ENCODE measurements around the gene ITPR3.

Gene ITPR3

DNA sequence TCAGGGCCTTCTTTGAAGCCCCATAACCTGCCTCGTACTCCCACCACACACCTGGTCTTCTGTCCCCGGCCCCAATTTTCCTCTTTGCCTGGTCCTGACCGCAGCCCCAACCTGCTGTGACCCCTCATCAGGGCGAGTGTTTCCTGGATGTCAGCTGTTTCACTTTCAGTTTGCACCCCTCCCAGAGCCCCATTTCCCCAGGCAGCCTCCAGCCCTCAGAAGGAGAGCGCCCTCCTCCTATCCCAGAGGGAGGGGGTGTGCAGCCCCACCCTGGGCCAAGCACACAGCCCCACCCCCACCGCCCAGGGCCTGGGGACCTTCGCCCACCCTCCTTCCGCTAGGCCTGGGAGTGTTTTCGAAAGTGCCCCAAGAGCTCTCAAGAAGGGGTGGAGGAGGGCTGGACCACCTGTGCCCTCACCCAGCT, 42.5 kb upstream of the ITPR3 start:
- DNase-seq (ENCODE audit: low read depth, low spot score) = no peak
- Histone ChIP-seq H3K4me3 (ENCODE audit: insufficient read length, low read depth) (no peak overlapping the region), H3K9me3 (ENCODE audit: insufficient read depth, low read length) (no peaks in the 10 kb centered on the region), H3K4me1 (ENCODE audit: insufficient read depth, insufficient read length) (peaks cover 3% of the 10 kb centered on the region), H3K27me3 (ENCODE audit: insufficient read depth, insufficient read length) (no peaks in the 10 kb centered on the region), H3K9ac (ENCODE audit: insufficient read length, low read depth) (no peak overlapping the region), H3K36me3 (ENCODE audit: insufficient read depth, insufficient read length, low read length) (peaks cover 43% of the 10 kb centered on the region)
- TF ChIP-seq ZNF274 (IDR thresholded peaks at IDR 0.05; ENCODE audit: low read depth, low read length) (no peak), YY1 (IDR thresholded peaks at IDR 0.05; ENCODE audit: insufficient read depth, insufficient read length) (no peak), SUZ12 (IDR thresholded peaks at IDR 0.05; ENCODE audit: extremely low read depth, insufficient read depth, insufficient read length) (no peak)

DNA sequence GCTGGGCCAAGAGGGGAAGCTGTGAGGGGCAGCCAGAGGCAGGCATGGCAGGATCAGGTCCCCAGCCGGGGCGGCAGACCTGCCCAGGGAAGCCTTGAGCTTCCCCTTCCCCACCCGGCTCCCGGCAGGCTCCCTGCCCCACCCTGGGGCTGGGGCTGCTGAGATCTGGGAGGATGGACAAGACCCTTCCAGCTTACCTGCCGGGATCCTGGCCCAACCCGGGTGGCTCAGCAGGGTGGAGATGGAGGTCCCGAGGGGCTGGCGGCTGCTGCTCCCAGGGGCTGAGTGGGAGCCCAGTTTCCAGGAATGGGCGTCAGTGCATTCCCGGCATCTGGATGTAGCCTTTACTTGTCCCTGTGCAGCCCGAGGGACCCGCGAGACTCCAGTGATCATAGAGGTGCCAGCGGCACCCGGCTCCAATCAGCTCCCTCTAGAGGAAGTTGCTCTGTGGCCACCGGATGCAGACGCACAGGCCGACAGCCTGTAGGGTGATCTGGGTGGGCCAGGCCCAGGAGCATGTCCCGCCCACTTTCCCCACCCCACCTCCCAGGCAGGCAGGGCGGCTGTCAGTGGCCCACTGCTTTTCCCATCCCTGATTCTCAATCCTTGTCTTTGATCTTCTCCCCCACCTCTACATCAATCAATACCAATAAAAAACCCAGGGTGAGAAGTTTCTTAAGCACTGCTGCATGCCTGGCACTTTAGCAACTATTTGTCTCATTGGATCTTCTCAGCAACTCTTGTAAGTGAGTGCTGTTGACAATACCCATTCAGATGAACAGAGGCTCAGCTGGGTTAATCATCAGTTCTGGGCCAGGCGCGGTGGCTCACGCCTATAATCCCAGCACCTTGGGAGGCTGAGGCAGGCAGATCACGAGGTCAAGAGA, 41.1 kb upstream of the ITPR3 start, which contains the start of gene BAK1:
Gene BAK1 (minus strand): TSS at position 449 of the 887 bp plus-strand sequence. CDS start 2,672 bp downstream, outside the sequence.
- H3K9ac ChIP-seq (ENCODE audit: insufficient read length, low read depth) = peak within 1 kb of the TSS; percentile 93
- no peaks in the 10 kb centered on the region for H3K27me3 ChIP-seq (ENCODE audit: insufficient read depth, insufficient read length)
- TF ChIP-seq ZNF274 (IDR thresholded peaks at IDR 0.05; ENCODE audit: low read depth, low read length) (no peak), SUZ12 (IDR thresholded peaks at IDR 0.05; ENCODE audit: extremely low read depth, insufficient read depth, insufficient read length) (no peak), YY1 (IDR thresholded peaks at IDR 0.05; ENCODE audit: insufficient read depth, insufficient read length) (no peak)
- no peaks in the 10 kb centered on the region for H3K9me3 ChIP-seq (ENCODE audit: insufficient read depth, low read length)
- peak; percentile 75 for DNase-seq (ENCODE audit: low read depth, low spot score)
- peak within 1 kb of the TSS; percentile 86 for H3K4me3 ChIP-seq (ENCODE audit: insufficient read length, low read depth)
- H3K36me3 ChIP-seq (ENCODE audit: insufficient read depth, insufficient read length, low read length) = peaks cover 30% of the 10 kb centered on the region
- peaks cover 3% of the 10 kb centered on the region for H3K4me1 ChIP-seq (ENCODE audit: insufficient read depth, insufficient read length)

DNA sequence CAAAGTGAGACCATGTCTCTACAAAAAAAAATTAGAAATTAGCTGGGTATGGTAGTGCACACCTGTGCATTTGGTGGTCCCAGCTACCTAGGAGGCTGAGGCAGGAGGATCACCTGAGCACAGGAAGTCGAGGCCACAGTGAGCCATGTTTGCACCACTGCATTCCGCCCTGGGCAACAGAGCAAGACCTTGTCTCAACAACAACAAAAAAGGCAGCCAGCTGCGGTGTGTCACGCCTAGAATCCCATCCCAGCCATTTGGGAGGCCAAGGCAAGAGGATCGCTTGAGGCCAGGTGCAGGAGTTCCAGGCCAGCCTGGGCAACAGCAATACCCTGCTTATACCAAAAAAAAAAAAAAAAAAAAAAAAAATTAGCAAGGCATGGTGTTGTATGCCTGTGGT, 39.9 kb upstream of the ITPR3 start:
- Histone ChIP-seq H3K4me1 (ENCODE audit: insufficient read depth, insufficient read length) (peaks cover 3% of the 10 kb centered on the region), H3K9ac (ENCODE audit: insufficient read length, low read depth) (no peak overlapping the region), H3K4me3 (ENCODE audit: insufficient read length, low read depth) (no peak overlapping the region), H3K9me3 (ENCODE audit: insufficient read depth, low read length) (no peaks in the 10 kb centered on the region), H3K27me3 (ENCODE audit: insufficient read depth, insufficient read length) (no peaks in the 10 kb centered on the region), H3K36me3 (ENCODE audit: insufficient read depth, insufficient read length, low read length) (peaks cover 22% of the 10 kb centered on the region)
- DNase-seq (ENCODE audit: low read depth, low spot score) = no peak
- TF ChIP-seq YY1 (IDR thresholded peaks at IDR 0.05; ENCODE audit: insufficient read depth, insufficient read length) = no peak
- no peak for TF ChIP-seq ZNF274 (IDR thresholded peaks at IDR 0.05; ENCODE audit: low read depth, low read length)
- TF ChIP-seq SUZ12 (IDR thresholded peaks at IDR 0.05; ENCODE audit: extremely low read depth, insufficient read depth, insufficient read length) = no peak

DNA sequence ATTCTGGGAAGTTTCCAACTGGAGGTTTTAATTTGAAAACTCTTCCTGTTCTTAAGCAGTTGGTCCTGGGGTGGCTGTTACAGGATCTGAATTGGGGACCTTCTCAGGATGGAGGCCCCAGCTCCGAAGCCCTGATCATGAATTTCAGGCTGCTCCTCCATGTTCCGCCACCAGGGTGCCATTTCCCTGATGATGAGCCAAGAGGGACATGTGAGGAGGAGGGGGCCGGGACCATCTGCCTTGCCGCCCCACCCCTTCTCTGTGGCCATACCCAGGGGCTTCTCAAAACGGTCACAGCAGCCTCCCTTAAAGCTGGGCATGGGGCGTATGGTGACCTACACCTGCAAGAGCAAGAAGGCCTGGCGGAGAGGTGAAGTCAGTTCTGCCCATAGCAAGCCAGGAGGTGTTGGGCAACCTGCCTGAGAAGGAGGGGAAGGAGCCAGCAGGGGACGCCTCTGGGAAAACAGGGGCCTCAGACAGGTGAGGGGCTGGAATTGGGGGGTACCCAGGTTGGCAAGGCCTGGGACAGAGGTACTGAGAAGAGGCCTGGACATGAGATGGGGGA, 37.4 kb upstream of the ITPR3 start:
- no peaks in the 10 kb centered on the region for H3K36me3 ChIP-seq (ENCODE audit: insufficient read depth, insufficient read length, low read length)
- no peaks in the 10 kb centered on the region for H3K27me3 ChIP-seq (ENCODE audit: insufficient read depth, insufficient read length)
- no peaks in the 10 kb centered on the region for H3K9me3 ChIP-seq (ENCODE audit: insufficient read depth, low read length)
- no peaks in the 10 kb centered on the region for H3K4me1 ChIP-seq (ENCODE audit: insufficient read depth, insufficient read length)
- no peak overlapping the region for H3K4me3 ChIP-seq (ENCODE audit: insufficient read length, low read depth)
- DNase-seq (ENCODE audit: low read depth, low spot score) = no peak
- H3K9ac ChIP-seq (ENCODE audit: insufficient read length, low read depth) = no peak overlapping the region
- TF ChIP-seq SUZ12 (IDR thresholded peaks at IDR 0.05; ENCODE audit: extremely low read depth, insufficient read depth, insufficient read length) (no peak), YY1 (IDR thresholded peaks at IDR 0.05; ENCODE audit: insufficient read depth, insufficient read length) (no peak), ZNF274 (IDR thresholded peaks at IDR 0.05; ENCODE audit: low read depth, low read length) (no peak)

DNA sequence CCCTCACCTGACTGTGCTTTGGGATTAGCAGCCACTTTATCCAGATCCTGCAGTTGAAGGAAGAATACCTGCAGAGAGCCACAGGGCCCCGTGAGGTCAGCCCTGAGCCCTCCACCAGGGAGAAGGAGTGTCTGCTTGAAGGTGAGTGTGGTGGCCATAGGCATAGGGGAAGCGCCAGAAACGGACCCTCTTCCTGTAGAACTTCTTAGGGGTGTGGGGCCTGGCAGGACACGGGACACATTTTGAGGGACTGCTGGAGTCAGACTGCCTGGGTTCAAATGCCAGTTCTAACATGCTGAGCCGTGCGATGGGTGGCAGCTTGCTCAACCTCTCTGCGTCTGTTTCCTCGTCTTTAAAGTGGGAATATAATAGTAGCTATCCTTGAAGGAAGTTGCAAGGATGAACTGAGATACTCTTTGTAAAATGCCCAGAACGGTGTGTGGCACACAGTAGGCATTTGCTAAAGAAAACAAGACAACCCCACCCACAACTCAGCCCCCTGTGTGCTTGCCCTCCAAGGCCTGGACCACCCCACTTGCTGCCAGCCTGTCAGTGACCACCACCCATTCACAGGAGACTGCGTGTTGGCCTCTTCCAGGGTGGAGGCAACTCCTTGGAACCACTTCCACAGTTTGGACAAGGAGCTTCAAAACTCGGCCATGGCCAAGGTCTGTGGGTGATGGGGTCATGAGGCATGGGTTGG, 36.3 kb upstream of the ITPR3 start:
- Histone ChIP-seq H3K36me3 (ENCODE audit: insufficient read depth, insufficient read length, low read length) (no peaks in the 10 kb centered on the region), H3K4me3 (ENCODE audit: insufficient read length, low read depth) (no peak overlapping the region), H3K9me3 (ENCODE audit: insufficient read depth, low read length) (no peaks in the 10 kb centered on the region), H3K4me1 (ENCODE audit: insufficient read depth, insufficient read length) (peaks cover 3% of the 10 kb centered on the region), H3K9ac (ENCODE audit: insufficient read length, low read depth) (no peak overlapping the region), H3K27me3 (ENCODE audit: insufficient read depth, insufficient read length) (no peaks in the 10 kb centered on the region)
- TF ChIP-seq ZNF274 (IDR thresholded peaks at IDR 0.05; ENCODE audit: low read depth, low read length) = no peak
- no peak for TF ChIP-seq SUZ12 (IDR thresholded peaks at IDR 0.05; ENCODE audit: extremely low read depth, insufficient read depth, insufficient read length)
- no peak for TF ChIP-seq YY1 (IDR thresholded peaks at IDR 0.05; ENCODE audit: insufficient read depth, insufficient read length)
- no peak for DNase-seq (ENCODE audit: low read depth, low spot score)

DNA sequence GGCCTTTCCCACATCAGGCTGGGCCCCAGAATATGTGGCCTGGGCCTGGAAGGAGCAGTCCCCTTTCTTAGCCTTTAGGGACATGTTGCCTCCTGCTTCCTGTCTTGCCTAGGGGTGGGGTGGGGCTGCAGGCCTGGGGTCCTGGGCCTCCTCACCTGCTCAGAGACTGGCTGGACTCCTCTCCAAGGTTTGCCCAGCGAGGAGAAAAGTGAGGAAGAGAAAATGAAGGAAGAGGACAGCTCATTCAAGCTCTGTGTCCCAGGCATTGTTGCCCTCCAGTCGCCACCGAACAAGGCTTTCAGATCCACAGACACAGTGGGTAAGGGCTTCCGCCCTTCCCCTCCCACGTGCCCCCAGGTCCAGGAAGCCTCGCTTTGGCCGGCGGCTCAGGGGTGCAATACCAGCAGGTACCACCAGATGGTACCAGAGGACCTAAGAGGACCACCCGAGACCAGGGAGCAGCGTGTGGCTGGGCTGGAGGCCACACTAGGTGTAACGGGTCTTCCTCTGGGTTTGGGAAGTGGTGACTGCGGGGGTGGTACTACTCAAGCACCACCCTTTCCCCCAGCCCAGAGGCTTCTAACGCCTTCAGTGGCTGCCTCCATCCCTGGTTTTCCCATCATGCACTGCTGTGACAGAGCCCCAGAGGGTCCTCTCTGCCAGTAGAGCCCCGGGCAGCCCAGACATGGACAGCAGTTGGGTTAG, 35.6 kb upstream of the ITPR3 start:
- H3K27me3 ChIP-seq (ENCODE audit: insufficient read depth, insufficient read length) = no peaks in the 10 kb centered on the region
- no peak for DNase-seq (ENCODE audit: low read depth, low spot score)
- H3K36me3 ChIP-seq (ENCODE audit: insufficient read depth, insufficient read length, low read length) = no peaks in the 10 kb centered on the region
- peaks cover 6% of the 10 kb centered on the region for H3K4me1 ChIP-seq (ENCODE audit: insufficient read depth, insufficient read length)
- no peak overlapping the region for H3K9ac ChIP-seq (ENCODE audit: insufficient read length, low read depth)
- H3K9me3 ChIP-seq (ENCODE audit: insufficient read depth, low read length) = no peaks in the 10 kb centered on the region
- H3K4me3 ChIP-seq (ENCODE audit: insufficient read length, low read depth) = no peak overlapping the region
- no peak for TF ChIP-seq YY1 (IDR thresholded peaks at IDR 0.05; ENCODE audit: insufficient read depth, insufficient read length)
- no peak for TF ChIP-seq SUZ12 (IDR thresholded peaks at IDR 0.05; ENCODE audit: extremely low read depth, insufficient read depth, insufficient read length)
- TF ChIP-seq ZNF274 (IDR thresholded peaks at IDR 0.05; ENCODE audit: low read depth, low read length) = no peak

Measured in NT2/D1 (cell line).